ENCODE measurements around the gene DPF3.

The DPF3 gene

GRCh38 chr14:72882463-72882862 is 11.4 kb downstream of the DPF3 start:
- H3K4me2 ChIP-seq (ENCODE audit: low read depth, low read length, poor library complexity, severe bottlenecking), result no peak overlapping the region
- H3K27me3 ChIP-seq (ENCODE audit: low read length), result no peaks in the 10 kb centered on the region
- H3K36me3 ChIP-seq (ENCODE audit: low read length), result no peaks in the 10 kb centered on the region
- no peak overlapping the region for H3K27ac ChIP-seq (ENCODE audit: low read depth, low read length)
- TF ChIP-seq EZH2phosphoT487 (conservative IDR thresholded peaks at IDR 0.05; ENCODE audit: low read length) (no peak), CTCF (IDR thresholded peaks at IDR 0.05; ENCODE audit: insufficient read depth, low read length, poor library complexity, severe bottlenecking) (no peak)
- H3K4me3 ChIP-seq (ENCODE audit: insufficient read depth, low read length, poor library complexity, severe bottlenecking), result no peak overlapping the region
- no peaks in the 10 kb centered on the region for H3K9me3 ChIP-seq (ENCODE audit: insufficient read depth, low read length)
- no peaks in the 10 kb centered on the region for H3K9me2 ChIP-seq (replicated peaks; ENCODE audit: insufficient read depth, low read length)
- no peak overlapping the region for H3K9ac ChIP-seq (ENCODE audit: low read length)
- no peaks in the 10 kb centered on the region for H4K20me1 ChIP-seq (ENCODE audit: low read depth, low read length)
- H2AFZ ChIP-seq (ENCODE audit: low read depth, low read length, severe bottlenecking), result no peak overlapping the region
- H3F3A ChIP-seq (ENCODE audit: insufficient read depth), result no peaks in the 10 kb centered on the region
- peaks cover 10% of the 10 kb centered on the region for H3K79me2 ChIP-seq (ENCODE audit: insufficient read depth, low read length)

- Histone ChIP-seq H3F3A (ENCODE audit: insufficient read depth) (no peaks in the 10 kb centered on the region), H3K36me3 (ENCODE audit: low read length) (no peaks in the 10 kb centered on the region), H3K9me2 (replicated peaks; ENCODE audit: insufficient read depth, low read length) (no peaks in the 10 kb centered on the region), H3K4me3 (ENCODE audit: insufficient read depth, low read length, poor library complexity, severe bottlenecking) (no peak overlapping the region), H3K4me2 (ENCODE audit: low read depth, low read length, poor library complexity, severe bottlenecking) (no peak overlapping the region), H3K27ac (ENCODE audit: low read depth, low read length) (no peak overlapping the region), H2AFZ (ENCODE audit: low read depth, low read length, severe bottlenecking) (no peak overlapping the region), H3K27me3 (ENCODE audit: low read length) (no peaks in the 10 kb centered on the region), H3K9me3 (ENCODE audit: insufficient read depth, low read length) (no peaks in the 10 kb centered on the region), H3K79me2 (ENCODE audit: insufficient read depth, low read length) (peaks cover 10% of the 10 kb centered on the region), H4K20me1 (ENCODE audit: low read depth, low read length) (no peaks in the 10 kb centered on the region), H3K9ac (ENCODE audit: low read length) (no peak overlapping the region)
- TF ChIP-seq CTCF (IDR thresholded peaks at IDR 0.05; ENCODE audit: insufficient read depth, low read length, poor library complexity, severe bottlenecking) (no peak), EZH2phosphoT487 (conservative IDR thresholded peaks at IDR 0.05; ENCODE audit: low read length) (no peak)
Measured at GRCh38 chr14:72882047-72882446, 11.9 kb downstream of the DPF3 start.

GRCh38 chr14:72881543-72881942 is 12.4 kb downstream of the DPF3 start:
- Histone ChIP-seq H3K9me2 (replicated peaks; ENCODE audit: insufficient read depth, low read length) (no peaks in the 10 kb centered on the region), H4K20me1 (ENCODE audit: low read depth, low read length) (no peaks in the 10 kb centered on the region)

More at GRCh38 chr14:72881543-72881942, 12.4 kb downstream of the DPF3 start:
- Histone ChIP-seq H3K4me3 (ENCODE audit: insufficient read depth, low read length, poor library complexity, severe bottlenecking) (no peak overlapping the region), H3K36me3 (ENCODE audit: low read length) (no peaks in the 10 kb centered on the region), H3F3A (ENCODE audit: insufficient read depth) (no peaks in the 10 kb centered on the region), H3K79me2 (ENCODE audit: insufficient read depth, low read length) (peaks cover 10% of the 10 kb centered on the region), H3K9ac (ENCODE audit: low read length) (no peak overlapping the region), H3K27me3 (ENCODE audit: low read length) (no peaks in the 10 kb centered on the region), H3K4me2 (ENCODE audit: low read depth, low read length, poor library complexity, severe bottlenecking) (no peak overlapping the region), H2AFZ (ENCODE audit: low read depth, low read length, severe bottlenecking) (no peak overlapping the region), H3K27ac (ENCODE audit: low read depth, low read length) (no peak overlapping the region), H3K9me3 (ENCODE audit: insufficient read depth, low read length) (no peaks in the 10 kb centered on the region)
- no peak for TF ChIP-seq CTCF (IDR thresholded peaks at IDR 0.05; ENCODE audit: insufficient read depth, low read length, poor library complexity, severe bottlenecking)
- TF ChIP-seq EZH2phosphoT487 (conservative IDR thresholded peaks at IDR 0.05; ENCODE audit: low read length), result no peak
